A549 (cell line): Measurements from ENCODE around the gene GABRA5. TPM values are rescaled to one million over a fixed set of nuclear protein-coding genes. Genes with fewer than 3 reads are reported as not detected.
"Not testable (repeated sequence)": the region's sequence is repeated elsewhere in the genome, so short reads cannot be mapped to it uniquely, and the experiment has no call there.

Experiments used
- ATAC-seq, 2 experiments: fragments of 200-7000 bp in 1 of 2; fragments of >200 bp in 1 of 2; cut with Nextera tagmentation in 1 of 2; cut with Tn5 transposase in 1 of 2; 3 replicates each; pipeline versions ENCODE4 v1.8.0 to v1.9.1; 2018 to 2020; ENCODE audit warnings: mild to moderate bottlenecking in 1 of 2, moderate library complexity in 1 of 2
- CTCF ChIA-PET: fragments of 300-600 bp; sonication (Branson Sonifier 250); formaldehyde crosslinking; extraction: SDS; loops from one replicate; lab custom pipeline; 2021; ENCODE audit warnings: antibody characterized with exemption, inconsistent platforms; lab: Yijun Ruan, JAX
- POLR2A ChIA-PET: fragments of 350-600 bp; formaldehyde crosslinking; extraction: SDS; loops from one replicate; lab custom pipeline; 2021; ENCODE audit warnings: antibody characterized with exemption, inconsistent platforms; lab: Yijun Ruan, JAX
- DNase-seq, 2 experiments: peaks; one replicate each; pipeline versions ENCODE4 v3.0.0 to v3.0.0-alpha.2; 2011 to 2016; ENCODE audit warnings: low read depth in 1 of 2, low spot score in 1 of 2
- FAIRE-seq: peaks from 2 replicates; lab custom pipeline; 2011; peaks lifted over from hg19 to GRCh38; lab: Jason Lieb, UNC
- H3K27ac ChIP-seq, 2 experiments: fragments of >200 bp; sonication (Bioruptor Twin); formaldehyde crosslinking; 3 replicates each; pipeline ENCODE4 v1.5.1; 2016 to 2017
- H3K4me1 ChIP-seq: fragments of >200 bp; sonication (Bioruptor Twin); formaldehyde crosslinking; 3 replicates; pipeline ENCODE4 v1.6.1; 2016
- H3K4me2 ChIP-seq: fragments of >200 bp; sonication (Bioruptor Twin); formaldehyde crosslinking; 3 replicates; pipeline ENCODE4 v1.6.1; 2016
- H3K4me3 ChIP-seq: fragments of >200 bp; sonication (Bioruptor Twin); formaldehyde crosslinking; 3 replicates; pipeline ENCODE4 v1.5.1; 2016
- H3K9me3 ChIP-seq: fragments of >200 bp; sonication (Bioruptor Twin); formaldehyde crosslinking; 3 replicates; pipeline ENCODE4 v1.6.1; 2016
- BHLHE40 ChIP-seq: IDR thresholded peaks from 2 replicates; pipeline ENCODE4 v1.6.1; 2012; ENCODE audit warnings: low read depth, low read length, inconsistent platforms
- CBX2 ChIP-seq: fragments of 200-600 bp; sonication (generic); IDR thresholded peaks from 2 replicates; pipeline ENCODE4 v1.6.1; 2016; ENCODE audit warnings: low read depth, mild to moderate bottlenecking, borderline replicate concordance
- CBX8 ChIP-seq: fragments of 200-600 bp; sonication (generic); IDR thresholded peaks from 2 replicates; pipeline ENCODE4 v1.6.1; 2016
- CHD4 ChIP-seq: fragments of 200-600 bp; sonication (generic); IDR thresholded peaks from 2 replicates; pipeline ENCODE4 v1.6.1; 2016; ENCODE audit warnings: antibody characterized with exemption, mild to moderate bottlenecking, borderline replicate concordance
- EHF ChIP-seq: fragments of 250-450 bp; sonication (Bioruptor Pico); IDR thresholded peaks from 2 replicates; pipeline ENCODE4 v1.5.0; 2020; ENCODE audit warnings: mild to moderate bottlenecking
- FOSB ChIP-seq: fragments of 250-450 bp; sonication (Bioruptor Pico); IDR thresholded peaks from 2 replicates; pipeline ENCODE4 v1.5.0; 2020; ENCODE audit warnings: mild to moderate bottlenecking, moderate library complexity
- HDAC2 ChIP-seq: fragments of 200-600 bp; sonication (generic); IDR thresholded peaks from 2 replicates; pipeline ENCODE4 v1.6.1; 2016
- HEYL ChIP-seq: fragments of 250-450 bp; sonication (Bioruptor Pico); IDR thresholded peaks from 2 replicates; pipeline ENCODE4 v1.8.0; 2021; ENCODE audit warnings: mild to moderate bottlenecking, moderate library complexity
- HMGXB4 ChIP-seq: fragments of 250-450 bp; sonication (Bioruptor Pico); IDR thresholded peaks from 2 replicates; pipeline ENCODE4 v1.5.0; 2021; ENCODE audit warnings: mild to moderate bottlenecking, moderate library complexity, borderline replicate concordance
- HOXA7 ChIP-seq: fragments of 250-450 bp; sonication (Bioruptor Pico); IDR thresholded peaks from 2 replicates; pipeline ENCODE4 v1.5.0; 2020; ENCODE audit warnings: mild to moderate bottlenecking, moderate library complexity
- MAFK ChIP-seq: fragments of 450-650 bp; IDR thresholded peaks from 2 replicates; pipeline ENCODE4 v1.6.1; 2014; ENCODE audit not compliant: partially characterized antibody
- MAZ ChIP-seq: fragments of 150-350 bp; IDR thresholded peaks from 2 replicates; pipeline ENCODE4 v1.6.1; 2014; ENCODE audit warnings: antibody characterized with exemption, low read depth, low read length, borderline replicate concordance
- NFE2L2 ChIP-seq: fragments of 150-350 bp; conservative IDR thresholded peaks from 2 replicates; pipeline ENCODE4 v1.6.1; 2014; ENCODE audit warnings: low read length
- NPAS2 ChIP-seq: fragments of 250-450 bp; sonication (Bioruptor Pico); IDR thresholded peaks from 2 replicates; pipeline ENCODE4 v1.8.0; 2022; ENCODE audit warnings: mild to moderate bottlenecking, moderate library complexity, borderline replicate concordance
- NR3C1 ChIP-seq: fragments of >200 bp; sonication (Bioruptor Twin); formaldehyde crosslinking; IDR thresholded peaks from 3 replicates; pipeline ENCODE4 v1.6.1; 2017
- PBX3 ChIP-seq: IDR thresholded peaks from 2 replicates; pipeline ENCODE4 v1.6.1; 2012
- POLR2AphosphoS2 ChIP-seq: conservative IDR thresholded peaks from 2 replicates; pipeline ENCODE4 v1.6.1; 2012; ENCODE audit warnings: low read length, improper control_type of control experiment, inconsistent platforms
- RAD21 ChIP-seq, 2 experiments: fragments of >200 bp in 1 of 2; sonication (Bioruptor Twin) in 1 of 2; formaldehyde crosslinking in 1 of 2; IDR thresholded peaks in 1 of 2; conservative IDR thresholded peaks in 1 of 2; 2 replicates in 1 of 2; 3 replicates in 1 of 2; pipeline ENCODE4 v1.6.1; 2012 to 2018; ENCODE audit warnings: inconsistent platforms in 1 of 2
- RFX5 ChIP-seq: fragments of 450-650 bp; IDR thresholded peaks from 2 replicates; pipeline ENCODE4 v1.7.1; 2014; ENCODE audit warnings: antibody characterized with exemption, mild to moderate bottlenecking, moderate library complexity
- RNF2 ChIP-seq: fragments of 200-600 bp; sonication (generic); IDR thresholded peaks from 2 replicates; pipeline ENCODE4 v1.6.1; 2016; ENCODE audit warnings: low read depth, mild to moderate bottlenecking, antibody characterized with exemption, moderate library complexity, borderline replicate concordance
- SREBF2 ChIP-seq: fragments of 450-650 bp; IDR thresholded peaks from 2 replicates; pipeline ENCODE4 v1.6.1; 2014; ENCODE audit warnings: mild to moderate bottlenecking, moderate library complexity
- TFCP2L1 ChIP-seq: fragments of 250-450 bp; sonication (Bioruptor Pico); IDR thresholded peaks from 2 replicates; pipeline ENCODE4 v1.5.0; 2021; ENCODE audit warnings: mild to moderate bottlenecking
- WGBS: methylation state at CpG from one replicate; pipeline ENCODE4 v1.1.6; 2017; ENCODE audit errors: missing lambda C conversion rate; 5-methylcytosine and 5-hydroxymethylcytosine counted together
- polyA plus RNA-seq, 4 experiments: library from polyadenylated mRNA; depleted of rRNA in 3 of 4; stranded (reverse); fragments of >200 nt; fragmentation: RNase III in 1 of 4; extraction: RNeasy Plus Mini Kit Qiagen cat#74134 plus additional on column Dnase treatment in 1 of 4; gene quantifications; 2 replicates in 3 of 4; 3 replicates in 1 of 4; pipeline ENCODE4 v1.2.3, GENCODE V29; 2011 to 2017
- TF ChIP-seq, protein P1 (sequence below): fragments of 150-350 bp; IDR thresholded peaks from 2 replicates; pipeline ENCODE4 v1.6.1; 2014; ENCODE audit warnings: low read depth, mild to moderate bottlenecking, low read length
- TF ChIP-seq, protein P2 (sequence below): IDR thresholded peaks from 2 replicates; pipeline ENCODE4 v1.6.1; 2012
- TF ChIP-seq, protein P3 (sequence below): fragments of >200 bp; sonication (Bioruptor Twin); formaldehyde crosslinking; IDR thresholded peaks from 3 replicates; pipeline ENCODE4 v1.6.1; 2016

The GABRA5 gene
- polyA plus RNA-seq, 2 of the 4 experiments (the other 2 are of a cell fraction): 89.1 to 91.7 TPM

DNA sequence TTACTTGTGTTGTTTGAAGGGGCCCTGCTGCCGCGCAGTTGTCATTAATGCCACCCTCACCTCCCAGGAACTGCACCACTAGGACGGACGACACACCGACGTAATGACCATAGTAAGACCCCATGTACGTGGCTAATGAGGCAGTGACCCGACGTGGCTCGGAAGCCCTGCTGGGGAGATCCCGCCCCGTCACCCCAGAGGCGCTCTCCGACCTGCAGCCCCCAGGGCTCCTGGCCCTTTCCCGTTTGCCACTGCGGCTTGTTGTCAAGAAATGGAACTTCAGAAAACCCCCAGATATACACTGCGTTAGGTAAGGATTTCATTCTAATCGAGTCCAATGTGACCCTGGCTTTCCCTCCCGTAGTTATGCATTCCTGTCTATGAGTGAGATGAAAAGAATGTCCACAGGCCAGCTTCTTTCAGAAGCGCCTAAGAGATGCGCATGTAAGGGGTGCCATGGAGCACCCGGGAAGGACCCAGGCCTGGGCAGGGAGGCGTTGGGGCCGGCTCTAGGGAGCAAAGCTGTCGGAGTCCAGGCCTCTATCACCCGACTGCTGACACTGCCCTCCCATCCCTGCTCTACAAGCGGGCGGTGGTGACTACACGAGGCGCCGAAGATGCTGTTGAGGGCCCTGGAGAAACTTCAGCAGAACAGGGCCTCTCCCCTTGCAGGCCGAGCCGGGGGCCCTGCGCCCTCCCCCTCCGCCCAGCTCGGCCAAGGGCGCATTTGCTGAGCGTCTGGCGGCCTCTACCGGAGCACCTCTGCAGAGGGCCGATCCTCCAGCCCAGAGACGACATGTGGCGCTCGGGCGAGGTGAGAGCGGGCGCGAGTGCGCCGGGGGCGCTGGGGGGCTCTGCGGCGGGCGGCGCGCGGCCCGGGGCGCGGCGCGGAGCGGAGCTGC is at the start of gene GABRA5 (continued):
- TF ChIP-seq, protein P1, sequence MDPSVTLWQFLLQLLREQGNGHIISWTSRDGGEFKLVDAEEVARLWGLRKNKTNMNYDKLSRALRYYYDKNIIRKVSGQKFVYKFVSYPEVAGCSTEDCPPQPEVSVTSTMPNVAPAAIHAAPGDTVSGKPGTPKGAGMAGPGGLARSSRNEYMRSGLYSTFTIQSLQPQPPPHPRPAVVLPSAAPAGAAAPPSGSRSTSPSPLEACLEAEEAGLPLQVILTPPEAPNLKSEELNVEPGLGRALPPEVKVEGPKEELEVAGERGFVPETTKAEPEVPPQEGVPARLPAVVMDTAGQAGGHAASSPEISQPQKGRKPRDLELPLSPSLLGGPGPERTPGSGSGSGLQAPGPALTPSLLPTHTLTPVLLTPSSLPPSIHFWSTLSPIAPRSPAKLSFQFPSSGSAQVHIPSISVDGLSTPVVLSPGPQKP: no peak
- no peak for TF ChIP-seq TFCP2L1 (CRISPR knock-in tag)
- TF ChIP-seq, protein P2, sequence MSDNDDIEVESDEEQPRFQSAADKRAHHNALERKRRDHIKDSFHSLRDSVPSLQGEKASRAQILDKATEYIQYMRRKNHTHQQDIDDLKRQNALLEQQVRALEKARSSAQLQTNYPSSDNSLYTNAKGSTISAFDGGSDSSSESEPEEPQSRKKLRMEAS: peak; percentile 87
- TF ChIP-seq FOSB (CRISPR knock-in tag): no peak
- TF ChIP-seq MAZ: no peak
- no peak for TF ChIP-seq CBX2
- TF ChIP-seq HEYL (CRISPR knock-in tag): no peak
- TF ChIP-seq HOXA7 (CRISPR knock-in tag): no peak
- TF ChIP-seq CBX8: no peak
- no peak for TF ChIP-seq NFE2L2
- TF ChIP-seq, protein P3, sequence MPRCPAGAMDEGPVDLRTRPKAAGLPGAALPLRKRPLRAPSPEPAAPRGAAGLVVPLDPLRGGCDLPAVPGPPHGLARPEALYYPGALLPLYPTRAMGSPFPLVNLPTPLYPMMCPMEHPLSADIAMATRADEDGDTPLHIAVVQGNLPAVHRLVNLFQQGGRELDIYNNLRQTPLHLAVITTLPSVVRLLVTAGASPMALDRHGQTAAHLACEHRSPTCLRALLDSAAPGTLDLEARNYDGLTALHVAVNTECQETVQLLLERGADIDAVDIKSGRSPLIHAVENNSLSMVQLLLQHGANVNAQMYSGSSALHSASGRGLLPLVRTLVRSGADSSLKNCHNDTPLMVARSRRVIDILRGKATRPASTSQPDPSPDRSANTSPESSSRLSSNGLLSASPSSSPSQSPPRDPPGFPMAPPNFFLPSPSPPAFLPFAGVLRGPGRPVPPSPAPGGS: no peak
- TF ChIP-seq NR3C1: no peak
- TF ChIP-seq HDAC2: no peak
- no peak for TF ChIP-seq EHF (CRISPR knock-in tag)
- TF ChIP-seq BHLHE40: no peak
- TF ChIP-seq, all 56 proteins: peak for 8

DNA sequence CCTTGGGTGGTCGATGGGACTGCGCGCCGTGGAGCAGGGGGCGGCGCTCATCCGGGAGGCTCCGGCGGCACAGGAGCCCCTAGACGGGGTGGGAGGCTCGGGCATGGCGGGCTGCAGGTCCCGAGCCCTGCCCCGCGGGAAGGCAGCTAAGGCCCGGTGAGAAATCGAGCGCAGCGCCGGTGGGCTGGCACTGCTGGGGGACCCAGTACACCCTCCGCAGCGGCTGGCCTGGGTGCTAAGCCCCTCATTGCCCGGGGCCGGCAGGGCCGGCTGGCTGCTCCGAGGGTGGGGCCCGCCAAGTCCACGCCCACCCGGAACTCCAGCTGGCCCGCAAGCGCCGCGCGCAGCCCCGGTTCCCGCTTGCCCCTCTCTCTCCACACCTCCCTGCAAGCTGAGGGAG is 35.7 kb upstream of the GABRA5 start:
- POLR2A ChIA-PET: interaction anchor here (1.2 kb wide), 1 partner anchor 202 kb away, joined by 3 read pairs; no protein-coding TSS in a partner anchor
- not testable (repeated sequence) for H3K4me2 ChIP-seq

DNA sequence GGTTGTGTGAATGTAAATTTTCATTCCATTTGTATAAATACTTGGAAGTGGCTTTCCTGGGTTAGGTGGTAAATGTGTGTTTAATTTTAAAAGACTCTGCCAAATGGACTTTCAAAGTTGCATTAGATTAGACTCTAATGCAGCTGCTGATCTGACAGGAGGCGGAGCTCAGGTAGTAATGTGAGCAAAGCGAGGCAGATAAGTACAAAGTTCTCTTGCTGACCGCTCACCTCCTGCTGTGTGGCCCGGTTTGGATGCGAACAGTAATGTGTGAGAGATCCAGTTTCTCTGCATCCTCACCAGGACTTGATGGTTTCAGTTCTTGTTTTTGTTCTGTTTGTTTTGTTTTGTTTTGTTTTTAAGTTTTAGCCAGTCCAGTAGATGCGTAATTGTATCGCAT is 34.9 kb upstream of the GABRA5 start:
- POLR2A ChIA-PET: no interaction called here
- no peak for TF ChIP-seq RAD21 (conservative IDR thresholded peaks at IDR 0.05 in 1 of 2, IDR thresholded peaks at IDR 0.05 in 1 of 2)
- no peak for TF ChIP-seq HEYL (CRISPR knock-in tag)
- TF ChIP-seq TFCP2L1 (CRISPR knock-in tag): no peak
- TF ChIP-seq PBX3: no peak
- TF ChIP-seq, protein P1: no peak
- no peak for TF ChIP-seq CHD4
- no peak for TF ChIP-seq NPAS2
- TF ChIP-seq SREBF2: no peak
- no peak for TF ChIP-seq RFX5
- TF ChIP-seq RNF2: no peak
- TF ChIP-seq POLR2AphosphoS2: no peak
- TF ChIP-seq HMGXB4 (CRISPR knock-in tag): no peak
- TF ChIP-seq MAFK: no peak
- Histone ChIP-seq H3K9me3 (peaks cover 7% of the 10 kb centered on the region; the same call in 1 of the 3 replicates), H3K4me2 (no peak overlapping the region), H3K4me3 (no peak overlapping the region), H3K27ac (no peak overlapping the region), H3K4me1 (no peaks in the 10 kb centered on the region)
- FAIRE-seq (no peak), ATAC-seq (no peak), DNase-seq (no peak)
- CTCF ChIA-PET: interaction anchor here (1.0 kb wide), 1 partner anchor 14 kb away, joined by 3 read pairs; no protein-coding TSS in a partner anchor
- 59% methylated on average over 7 of the region's 7 CpGs for WGBS

More for the DNA sequence above, 35.7 kb upstream of the GABRA5 start:
- not testable (repeated sequence) for H3K4me1 ChIP-seq, FAIRE-seq, ATAC-seq, DNase-seq, H3K27ac ChIP-seq, H3K9me3 ChIP-seq, H3K4me3 ChIP-seq
- CTCF ChIA-PET: interaction anchor here (1.0 kb wide), 1 partner anchor 15 kb away, joined by 3 read pairs; no protein-coding TSS in a partner anchor
- WGBS: 87% methylated on average over 20 of the region's 36 CpGs
